SJCRH30 (cell line): ENCODE results near the gene CDK6. TPM values are rescaled to one million over a fixed set of nuclear protein-coding genes. Genes with fewer than 3 reads are reported as not detected.

Experiments
- DNase-seq, 2 experiments: peaks; one replicate each; pipeline ENCODE4 v3.0.0-alpha.2; 2015 to 2020
- H3K27ac ChIP-seq: fragments of 250-450 bp; sonication (Bioruptor Pico); 2 replicates; pipeline ENCODE4 v1.5.1; 2020; ENCODE audit warnings: mild to moderate bottlenecking, moderate library complexity
- H3K27me3 ChIP-seq: fragments of 250-450 bp; sonication (Bioruptor Pico); 2 replicates; pipeline ENCODE4 v1.5.1; 2020; ENCODE audit warnings: mild to moderate bottlenecking, moderate library complexity
- H3K36me3 ChIP-seq: fragments of 250-450 bp; sonication (Bioruptor Pico); 2 replicates; pipeline ENCODE4 v1.5.1; 2020; ENCODE audit warnings: mild to moderate bottlenecking, moderate library complexity
- H3K4me1 ChIP-seq: fragments of 250-450 bp; sonication (Bioruptor Pico); 2 replicates; pipeline ENCODE4 v1.5.1; 2020; ENCODE audit warnings: mild to moderate bottlenecking, moderate library complexity
- H3K4me3 ChIP-seq: fragments of 250-450 bp; sonication (Bioruptor Pico); 2 replicates; pipeline ENCODE4 v1.5.1; 2020; ENCODE audit warnings: mild to moderate bottlenecking, moderate library complexity
- H3K9me3 ChIP-seq: fragments of 250-450 bp; sonication (Bioruptor Pico); replicated peaks from 2 replicates; pipeline ENCODE4 v1.5.1; 2020; ENCODE audit warnings: mild to moderate bottlenecking, moderate library complexity
- total RNA-seq: library from RNA; depleted of rRNA; stranded (reverse); fragments of >200 nt; shearing (Covaris generic); gene quantifications from 2 replicates; pipeline ENCODE4 v1.2.3, GENCODE V29; 2014

The CDK6 gene
- total RNA-seq, 1 experiment from 2014 or later = 194 TPM

DNA sequence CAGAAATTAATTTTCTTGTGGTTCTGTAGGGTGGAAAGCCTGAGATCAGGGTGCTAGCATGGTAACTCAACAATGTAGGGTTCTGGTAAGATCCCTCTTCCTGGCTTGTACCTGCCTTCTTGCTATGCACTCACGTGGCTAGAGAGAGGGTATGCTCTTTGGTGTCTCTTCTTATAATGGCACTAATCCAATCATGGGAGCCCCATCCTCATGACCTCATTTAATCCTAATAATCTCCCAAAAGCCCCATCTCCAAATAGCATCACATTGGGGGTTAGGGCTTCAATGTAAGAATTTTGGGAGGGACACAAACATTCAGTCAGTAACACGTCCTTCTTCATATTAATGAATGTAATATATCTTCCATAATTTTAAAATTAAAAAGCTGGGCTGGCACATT lies 206.6 kb downstream of the CDK6 start:
- Histone ChIP-seq H3K9me3 (peaks cover 8% of the 10 kb centered on the region; the same call in 1 of the 2 replicates), H3K27me3 (no peaks in the 10 kb centered on the region), H3K27ac (no peak overlapping the region), H3K36me3 (peaks cover 35% of the 10 kb centered on the region), H3K4me3 (no peak overlapping the region), H3K4me1 (peaks cover 49% of the 10 kb centered on the region)
- no peak for DNase-seq

DNA sequence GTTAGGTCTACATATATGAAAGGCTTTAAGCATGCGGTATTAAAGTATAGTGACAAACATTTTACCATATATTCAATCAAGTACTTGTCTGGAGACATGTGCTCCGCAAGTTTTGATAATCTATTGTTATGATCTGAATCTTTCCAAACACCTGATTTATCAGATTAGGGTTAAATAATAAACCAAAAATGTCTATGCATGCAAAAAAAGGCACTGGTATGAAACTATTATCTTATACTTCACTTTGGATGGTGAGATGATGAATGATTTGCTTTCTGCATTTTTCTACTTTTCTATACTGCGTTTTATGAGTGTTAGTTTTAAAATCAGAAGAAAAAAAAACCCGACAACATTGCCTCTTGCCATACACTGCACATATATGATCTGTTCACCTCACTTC lies 208.4 kb downstream of the CDK6 start:
- H3K4me1 ChIP-seq = peaks cover 48% of the 10 kb centered on the region
- H3K27me3 ChIP-seq = no peaks in the 10 kb centered on the region
- H3K27ac ChIP-seq = no peak overlapping the region
- H3K36me3 ChIP-seq = peaks cover 45% of the 10 kb centered on the region
- no peak for DNase-seq
- H3K9me3 ChIP-seq = peaks cover 8% of the 10 kb centered on the region; the same call in 1 of the 2 replicates
- H3K4me3 ChIP-seq = no peak overlapping the region

DNA sequence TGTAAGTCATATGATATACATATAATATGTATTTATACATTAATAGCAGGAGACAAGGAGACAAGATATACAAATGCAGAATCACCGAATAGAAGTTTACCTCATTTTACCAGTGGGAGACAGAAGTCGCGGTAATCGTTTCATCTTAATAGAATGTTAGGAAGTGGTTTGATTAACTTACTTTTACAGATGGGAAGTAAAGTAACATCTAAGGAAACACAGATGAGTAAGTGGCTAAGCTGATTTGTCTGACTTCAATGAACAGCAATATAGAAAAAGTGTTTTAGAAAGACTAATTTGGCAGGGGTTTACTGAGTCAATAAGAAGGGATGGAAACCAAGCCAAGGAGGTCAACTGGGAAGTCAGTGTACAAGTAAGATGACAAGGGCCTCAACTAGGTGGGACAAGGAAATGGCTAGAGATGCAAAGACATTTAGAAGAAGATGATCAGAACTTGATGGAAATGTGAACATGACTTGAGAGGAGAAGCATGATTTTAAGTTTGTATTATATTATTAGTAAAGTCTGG lies 210.0 kb downstream of the CDK6 start:
- H3K27ac ChIP-seq = no peak overlapping the region; the same call in 1 of the 2 replicates
- H3K4me1 ChIP-seq = peaks cover 48% of the 10 kb centered on the region
- H3K27me3 ChIP-seq = no peaks in the 10 kb centered on the region
- DNase-seq = no peak
- peaks cover 54% of the 10 kb centered on the region for H3K36me3 ChIP-seq
- no peak overlapping the region for H3K4me3 ChIP-seq
- H3K9me3 ChIP-seq = peaks cover 8% of the 10 kb centered on the region; the same call in 1 of the 2 replicates

DNA sequence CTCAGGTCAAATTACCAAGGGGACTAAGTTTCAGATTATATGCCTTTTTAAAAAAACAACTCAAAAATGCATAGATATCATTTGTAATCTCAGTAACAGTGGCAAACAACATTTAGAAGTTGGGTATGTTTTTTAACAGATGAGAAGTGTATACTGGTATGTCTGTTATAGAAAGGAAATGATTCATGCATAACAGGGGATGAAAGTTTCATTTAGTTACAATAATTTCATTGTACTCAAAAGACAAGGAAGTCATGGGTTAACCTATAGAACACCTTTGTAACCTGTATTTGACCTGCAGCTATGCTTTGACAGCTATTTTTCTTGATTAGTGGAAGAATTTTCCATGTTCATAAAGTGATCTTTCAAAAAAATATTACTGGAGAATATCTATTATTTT lies 210.8 kb downstream of the CDK6 start:
- no peak for DNase-seq
- Histone ChIP-seq H3K9me3 (peaks cover 8% of the 10 kb centered on the region; the same call in 1 of the 2 replicates), H3K4me3 (no peak overlapping the region), H3K4me1 (peaks cover 45% of the 10 kb centered on the region), H3K27ac (peak overlapping the region; percentile 29), H3K36me3 (peaks cover 51% of the 10 kb centered on the region), H3K27me3 (no peaks in the 10 kb centered on the region)

DNA sequence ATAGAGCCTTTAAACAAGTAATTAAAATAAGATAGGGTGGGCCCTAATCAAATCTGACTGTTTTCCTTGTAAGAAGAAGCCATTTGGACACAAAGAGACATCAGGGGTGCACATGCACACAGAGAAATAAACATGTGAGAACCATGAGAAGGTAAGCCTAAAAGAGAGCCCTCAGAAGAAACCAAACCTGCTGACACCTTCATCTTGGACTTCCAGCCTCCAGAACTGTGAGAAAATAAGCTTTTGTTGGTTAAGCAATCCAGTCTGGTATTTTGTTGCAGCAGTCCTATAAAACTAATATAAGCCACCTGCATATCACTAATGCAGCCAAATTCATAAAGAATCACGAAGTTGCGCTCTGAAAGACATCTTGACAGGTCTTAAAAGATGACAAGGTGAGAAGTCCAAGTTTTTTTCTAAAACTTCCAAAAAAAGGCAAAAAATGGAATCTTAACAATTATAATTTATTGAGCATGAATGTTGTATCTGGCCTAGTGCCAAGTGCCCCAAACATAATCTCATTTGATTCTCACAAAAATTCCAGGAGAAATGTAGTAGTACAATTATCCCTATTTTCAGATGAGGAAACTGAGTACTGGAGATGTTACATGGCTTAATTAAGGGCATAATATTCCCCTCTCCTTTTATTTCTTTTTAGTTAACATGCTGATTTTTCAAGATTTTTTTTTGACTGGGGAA lies 211.9 kb downstream of the CDK6 start:
- Histone ChIP-seq H3K36me3 (peaks cover 54% of the 10 kb centered on the region), H3K27ac (no peak overlapping the region; the same call in 1 of the 2 replicates), H3K4me1 (peaks cover 45% of the 10 kb centered on the region), H3K27me3 (no peaks in the 10 kb centered on the region), H3K4me3 (no peak overlapping the region), H3K9me3 (no peaks in the 10 kb centered on the region; the same call in 1 of the 2 replicates)
- DNase-seq = no peak

DNA sequence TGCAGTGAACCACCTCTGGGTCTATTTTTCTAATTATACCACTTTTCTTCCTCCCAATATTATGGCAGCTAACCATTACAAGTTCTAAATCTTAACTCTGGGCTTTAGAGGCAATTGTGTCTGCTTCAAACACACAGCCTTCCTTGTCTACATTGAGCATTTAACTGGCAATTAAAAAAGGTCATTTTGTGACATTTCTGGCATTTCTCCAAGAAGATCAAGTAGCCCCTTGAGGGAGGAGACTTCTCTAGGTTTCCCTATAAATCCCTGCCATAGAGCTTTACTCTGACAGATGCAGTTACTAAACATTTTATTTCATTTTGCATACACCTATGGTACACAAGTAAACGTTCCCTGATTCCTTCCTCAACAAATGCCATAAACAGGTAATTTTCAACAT lies 212.8 kb downstream of the CDK6 start:
- H3K4me3 ChIP-seq = no peak overlapping the region
- DNase-seq = peak in 1 of 2 experiments; percentile 59

DNA sequence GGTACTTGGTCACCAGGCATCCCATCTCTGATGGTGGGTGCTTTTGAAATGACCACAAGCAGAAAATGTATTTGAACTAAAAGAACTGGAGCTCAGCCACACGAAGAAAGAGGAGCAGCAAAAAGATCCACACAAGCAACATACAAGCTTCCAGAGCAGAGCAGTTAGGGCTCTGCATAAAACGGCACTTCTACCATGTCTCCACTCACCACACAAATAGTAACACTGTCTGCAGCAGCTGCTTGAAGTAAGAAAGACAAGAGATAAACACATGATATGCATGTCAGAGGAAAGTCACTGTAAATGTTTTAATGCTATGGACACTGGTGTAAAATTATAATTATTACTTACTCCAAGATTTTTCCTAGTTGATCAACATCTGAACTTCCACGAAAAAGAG lies 213.7 kb downstream of the CDK6 start:
- Histone ChIP-seq H3K9me3 (no peaks in the 10 kb centered on the region), H3K36me3 (peaks cover 50% of the 10 kb centered on the region), H3K27me3 (no peaks in the 10 kb centered on the region), H3K4me1 (peaks cover 45% of the 10 kb centered on the region), H3K4me3 (no peak overlapping the region), H3K27ac (peak overlapping the region; percentile 51)
- peak; percentile 30 to 67 for DNase-seq

More for the DNA sequence above, 212.8 kb downstream of the CDK6 start:
- H3K9me3 ChIP-seq = no peaks in the 10 kb centered on the region
- peaks cover 54% of the 10 kb centered on the region for H3K36me3 ChIP-seq
- peaks cover 45% of the 10 kb centered on the region for H3K4me1 ChIP-seq
- H3K27me3 ChIP-seq = no peaks in the 10 kb centered on the region
- peak overlapping the region; percentile 51; the same call in 1 of the 2 replicates for H3K27ac ChIP-seq

DNA sequence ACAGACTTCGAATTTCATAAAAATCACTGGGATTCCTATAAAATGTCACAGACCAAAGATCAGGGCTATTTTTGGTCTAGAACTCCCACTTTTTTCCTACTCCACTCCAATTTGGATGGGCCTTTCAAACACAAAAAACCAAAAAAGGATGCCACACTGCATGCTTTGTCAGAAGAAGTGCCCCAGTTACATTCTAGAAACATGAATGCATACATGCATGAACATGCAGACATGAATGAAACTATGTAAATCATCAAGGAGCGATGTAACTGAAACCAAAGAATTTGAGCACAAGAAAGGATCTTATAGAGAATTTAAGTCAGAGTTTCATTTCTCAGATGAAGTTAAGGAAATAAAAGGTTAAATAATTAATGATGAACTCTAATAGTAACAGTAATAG lies 214.3 kb downstream of the CDK6 start:
- H3K27ac ChIP-seq = peak overlapping the region; percentile 51
- H3K36me3 ChIP-seq = peaks cover 49% of the 10 kb centered on the region
- no peaks in the 10 kb centered on the region for H3K9me3 ChIP-seq
- peaks cover 45% of the 10 kb centered on the region for H3K4me1 ChIP-seq
- no peak overlapping the region for H3K4me3 ChIP-seq
- no peaks in the 10 kb centered on the region for H3K27me3 ChIP-seq
- DNase-seq = no peak

DNA sequence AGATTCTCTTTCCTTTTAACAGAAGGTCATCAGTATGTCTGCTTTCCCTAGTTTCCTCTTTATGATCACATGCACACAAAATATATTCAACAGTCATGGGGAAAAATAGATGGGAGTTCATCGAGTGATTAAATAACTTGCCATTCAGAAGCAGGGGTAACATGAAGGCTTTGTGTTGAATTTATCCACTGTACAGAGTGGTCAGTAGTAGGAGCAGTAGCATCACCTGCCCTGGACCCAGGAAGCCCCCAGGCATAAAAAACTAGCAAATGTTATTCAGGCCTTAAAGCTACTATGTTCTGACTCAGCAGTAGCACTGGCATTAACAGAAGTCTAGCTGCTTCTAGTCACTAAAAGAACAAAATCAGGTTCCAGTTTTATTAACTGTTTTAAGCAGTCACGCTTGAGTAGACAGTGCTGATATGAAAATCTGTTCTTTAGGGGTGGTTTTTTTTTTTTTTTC lies 214.8 kb downstream of the CDK6 start:
- H3K27ac ChIP-seq = peak overlapping the region; percentile 51
- H3K9me3 ChIP-seq = no peaks in the 10 kb centered on the region
- no peak overlapping the region for H3K4me3 ChIP-seq
- H3K4me1 ChIP-seq = peaks cover 46% of the 10 kb centered on the region
- peaks cover 45% of the 10 kb centered on the region for H3K36me3 ChIP-seq
- no peaks in the 10 kb centered on the region for H3K27me3 ChIP-seq
- DNase-seq = peak in 1 of 2 experiments; percentile 59

DNA sequence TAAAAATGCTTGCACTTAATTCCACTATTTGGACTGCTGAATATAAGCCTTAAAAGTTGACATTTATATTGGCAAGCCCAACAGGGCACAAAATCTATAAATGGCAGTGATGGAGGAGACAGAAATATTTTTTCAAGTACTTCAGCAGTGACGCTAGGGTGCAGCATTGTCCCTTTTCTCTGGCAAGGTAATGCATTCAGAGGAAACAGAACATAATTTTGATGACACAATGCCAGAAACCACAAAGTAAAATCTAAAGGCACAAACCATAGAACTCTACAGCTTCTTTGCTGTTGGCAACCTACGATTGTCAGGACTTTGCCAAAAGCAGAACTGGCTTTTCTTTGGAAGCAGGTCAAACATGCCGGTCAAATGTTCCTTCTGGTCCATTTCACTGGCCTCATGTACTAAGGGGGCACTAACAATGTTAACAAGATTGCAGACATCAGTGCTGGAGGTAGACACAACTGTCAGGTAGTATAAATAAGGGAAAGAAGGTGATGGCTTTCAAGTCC lies 215.3 kb downstream of the CDK6 start:
- peak; percentile 83 to 90 for DNase-seq
- peaks cover 49% of the 10 kb centered on the region for H3K4me1 ChIP-seq
- H3K36me3 ChIP-seq = peaks cover 43% of the 10 kb centered on the region
- H3K27ac ChIP-seq = peak overlapping the region; percentile 51
- H3K9me3 ChIP-seq = no peaks in the 10 kb centered on the region
- no peaks in the 10 kb centered on the region for H3K27me3 ChIP-seq
- no peak overlapping the region for H3K4me3 ChIP-seq

DNA sequence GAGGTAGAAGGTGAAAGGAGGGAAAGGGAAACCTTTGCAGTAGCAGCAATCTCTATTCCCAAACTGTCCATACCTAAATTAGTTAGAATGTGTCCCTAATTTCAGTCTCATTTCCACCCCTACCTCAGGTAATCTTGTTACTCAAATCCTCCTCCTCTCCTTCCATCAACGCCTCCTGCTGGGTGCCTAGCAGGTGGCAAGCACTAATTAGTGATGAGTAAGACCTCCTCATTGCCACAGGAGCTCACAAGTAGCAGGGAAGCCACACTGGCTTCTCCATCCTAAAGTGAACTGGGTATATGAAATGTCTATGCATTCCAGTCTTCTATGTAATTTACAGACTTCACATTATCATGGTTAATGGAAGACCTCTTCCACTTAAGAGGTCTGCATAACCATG lies 220.5 kb downstream of the CDK6 start:
- H3K36me3 ChIP-seq = peaks cover 29% of the 10 kb centered on the region
- peak overlapping the region; percentile 85 for H3K27ac ChIP-seq
- DNase-seq = no peak

DNA sequence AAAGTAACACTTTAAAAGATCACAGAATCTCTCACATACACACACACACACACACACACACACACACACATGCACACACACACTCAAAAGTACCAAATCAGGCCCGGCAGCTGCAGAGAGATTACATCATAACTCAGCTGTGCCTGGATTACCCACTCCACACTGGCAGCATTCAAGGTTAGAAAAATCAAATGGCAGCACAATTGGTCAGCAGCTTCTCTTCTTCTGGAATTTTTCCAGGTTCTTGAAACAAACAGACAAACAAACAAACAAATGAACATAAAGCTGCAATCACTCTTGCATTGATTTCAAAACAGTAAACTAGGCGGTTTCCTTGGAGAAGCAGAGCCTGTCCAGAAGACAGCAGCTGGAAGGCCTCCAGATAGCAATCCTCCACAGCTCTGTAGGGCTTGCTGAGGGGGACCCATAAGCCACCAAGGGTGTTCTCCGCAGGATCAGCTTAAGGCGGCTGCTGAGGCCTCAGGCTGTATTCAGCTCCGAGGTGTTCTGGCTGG lies 221.7 kb downstream of the CDK6 start:
- H3K27me3 ChIP-seq = no peaks in the 10 kb centered on the region
- H3K4me3 ChIP-seq = no peak overlapping the region
- H3K36me3 ChIP-seq = peaks cover 27% of the 10 kb centered on the region
- H3K27ac ChIP-seq = peak overlapping the region; percentile 85
- peak; percentile 91 to 95 for DNase-seq
- no peaks in the 10 kb centered on the region for H3K9me3 ChIP-seq
- H3K4me1 ChIP-seq = peaks cover 55% of the 10 kb centered on the region

More for the DNA sequence above, 220.5 kb downstream of the CDK6 start:
- peaks cover 55% of the 10 kb centered on the region for H3K4me1 ChIP-seq
- H3K4me3 ChIP-seq = no peak overlapping the region
- no peaks in the 10 kb centered on the region for H3K27me3 ChIP-seq
- no peaks in the 10 kb centered on the region for H3K9me3 ChIP-seq

DNA sequence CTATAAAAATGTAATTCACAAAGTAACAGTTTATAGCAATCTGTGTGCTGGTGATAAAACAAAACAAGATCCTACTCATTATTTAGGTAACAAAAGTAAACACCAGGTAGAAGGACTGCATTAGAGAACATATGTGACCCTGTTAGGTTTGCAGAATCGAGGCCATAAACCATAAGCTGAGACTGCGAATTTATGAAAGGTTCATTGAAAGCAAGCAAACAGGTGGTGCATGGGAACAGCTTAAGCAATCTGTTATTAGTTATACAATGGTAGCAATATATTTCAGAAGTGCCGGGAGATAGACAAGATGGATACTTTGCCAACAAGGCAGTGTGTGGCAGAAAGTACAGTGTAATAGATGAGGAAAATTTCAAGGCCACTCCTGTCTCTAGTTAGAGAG lies 222.7 kb downstream of the CDK6 start:
- no peak overlapping the region for H3K4me3 ChIP-seq
- peaks cover 55% of the 10 kb centered on the region for H3K4me1 ChIP-seq
- no peaks in the 10 kb centered on the region for H3K9me3 ChIP-seq
- peak overlapping the region; percentile 85 for H3K27ac ChIP-seq
- peaks cover 26% of the 10 kb centered on the region for H3K36me3 ChIP-seq
- no peaks in the 10 kb centered on the region for H3K27me3 ChIP-seq
- DNase-seq = peak in 1 of 2 experiments; percentile 74

DNA sequence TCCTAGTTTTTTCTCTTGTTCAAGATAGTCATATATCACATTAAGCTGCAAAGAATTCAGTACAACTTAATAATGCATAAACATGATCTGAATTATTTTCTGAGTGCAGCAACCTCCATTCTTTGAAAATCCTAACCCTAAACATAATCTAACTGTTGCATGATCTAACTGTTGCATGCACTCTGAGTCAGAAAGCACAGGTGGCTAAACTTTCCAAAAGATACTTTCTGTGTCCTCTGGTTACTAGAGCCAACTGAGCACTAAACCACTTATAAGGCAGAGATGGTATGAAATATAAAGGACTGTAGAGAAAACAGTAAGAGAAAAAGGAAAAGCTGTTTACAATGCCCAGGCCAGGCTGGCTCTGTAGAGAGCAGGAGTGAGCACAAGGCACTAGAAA lies 223.2 kb downstream of the CDK6 start:
- Histone ChIP-seq H3K9me3 (no peaks in the 10 kb centered on the region), H3K27me3 (no peaks in the 10 kb centered on the region), H3K27ac (peak overlapping the region; percentile 85), H3K4me1 (peaks cover 55% of the 10 kb centered on the region), H3K4me3 (no peak overlapping the region), H3K36me3 (peaks cover 26% of the 10 kb centered on the region)
- no peak for DNase-seq

DNA sequence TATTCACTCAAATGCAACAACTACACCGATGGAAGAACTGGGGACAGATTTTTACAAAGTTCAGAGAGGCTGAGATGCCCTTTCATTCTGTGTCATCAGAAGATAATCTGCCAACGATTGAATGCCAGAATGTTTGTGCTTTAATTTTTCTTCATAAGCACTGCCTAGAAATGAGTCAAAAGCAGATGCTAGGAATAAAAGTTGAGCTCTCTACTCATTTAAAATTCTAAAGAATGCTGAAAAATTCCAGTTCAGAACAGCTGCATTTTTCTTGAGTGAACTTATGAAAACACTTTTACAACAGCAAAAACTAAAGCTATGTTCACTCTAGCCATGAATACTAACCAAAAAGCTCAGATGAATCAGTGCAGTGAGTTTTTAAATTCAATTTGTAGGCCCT lies 223.9 kb downstream of the CDK6 start:
- DNase-seq = peak in 1 of 2 experiments; percentile 55
- Histone ChIP-seq H3K36me3 (peaks cover 21% of the 10 kb centered on the region), H3K27ac (peak overlapping the region; percentile 85), H3K4me3 (no peak overlapping the region), H3K9me3 (no peaks in the 10 kb centered on the region), H3K4me1 (peaks cover 55% of the 10 kb centered on the region), H3K27me3 (no peaks in the 10 kb centered on the region)
